K562 (cell line): ENCODE data around the gene TPBGL. TPM values are rescaled to one million over a fixed set of nuclear protein-coding genes. Genes with fewer than 3 reads are reported as not detected.
A peak's percentile ranks its signal among the peaks of the same experiment; 100 is the strongest.

Experiments used
- ATAC-seq: fragments of 200-7000 bp; cut with Tn5 transposase; 3 replicates; pipeline ENCODE4 v1.9.1; 2020; ENCODE audit warnings: moderate library complexity
- BruUV-seq: library from RNA; stranded (reverse); fragments of 400-500 nt; replicated peaks from 2 replicates; lab custom pipeline; 2021; lab: Mats Ljungman, UMichigan
- CTCF ChIA-PET: fragments of 300-600 bp; formaldehyde crosslinking; extraction: SDS; loops from one replicate; lab custom pipeline; 2021; ENCODE audit warnings: low intra/inter-chr PET ratio; lab: Yijun Ruan, JAX
- POLR2A ChIA-PET: fragments of 300-600, 350-650 bp; sonication (Branson Sonifier 250); formaldehyde crosslinking; extraction: SDS; loops from one replicate; lab custom pipeline; 2021; ENCODE audit warnings: antibody characterized with exemption, inconsistent platforms; lab: Yijun Ruan, JAX
- DNase-seq, 4 experiments: peaks; one replicate each; pipeline versions ENCODE4 v3.0.0 to v3.0.0-alpha.2; 2011 to 2018; ENCODE audit warnings: low spot score in 3 of 4, mixed read lengths in 3 of 4; ENCODE audit errors: extremely low read depth in 1 of 4
- FAIRE-seq: peaks from 2 replicates; lab custom pipeline; 2011; peaks lifted over from hg19 to GRCh38; lab: Jason Lieb, UNC
- H2AFZ ChIP-seq: 2 replicates; pipeline ENCODE4 v1.6.0; 2011; ENCODE audit warnings: low read depth, low read length, control low read depth, inconsistent platforms
- H3K27ac ChIP-seq: fragments of 200-600 bp; 3 replicates; pipeline ENCODE4 v1.8.0; 2011; ENCODE audit warnings: low read depth, mild to moderate bottlenecking, control low read depth, inconsistent platforms, low read length, moderate library complexity, mixed read lengths; ENCODE audit errors: extremely low read depth
- H3K27me3 ChIP-seq, 2 experiments: fragments of 300-600 bp in 1 of 2; 2 replicates in 1 of 2; 3 replicates in 1 of 2; pipeline versions ENCODE4 v1.6.0 to v1.8.0; 2011; ENCODE audit warnings: inconsistent platforms in 2 of 2, low read length in 2 of 2, mild to moderate bottlenecking in 1 of 2, mixed read lengths in 1 of 2, moderate library complexity in 1 of 2; ENCODE audit not compliant: control insufficient read depth in 2 of 2, insufficient read depth in 2 of 2
- H3K36me3 ChIP-seq: fragments of 300-600 bp; 3 replicates; pipeline ENCODE4 v1.8.0; 2011; ENCODE audit warnings: mild to moderate bottlenecking, low read length, inconsistent platforms; ENCODE audit not compliant: control insufficient read depth, insufficient read depth
- H3K4me1 ChIP-seq, 2 experiments: fragments of 200-600 bp in 1 of 2; replicated peaks in 1 of 2; 2 replicates in 1 of 2; 3 replicates in 1 of 2; pipeline versions ENCODE4 v1.5.1 to v1.8.0; 2011; ENCODE audit warnings: inconsistent platforms in 2 of 2, low read length in 2 of 2, mild to moderate bottlenecking in 1 of 2, mixed read lengths in 1 of 2, moderate library complexity in 1 of 2; ENCODE audit not compliant: control insufficient read depth in 2 of 2, insufficient read depth in 2 of 2
- H3K4me2 ChIP-seq: 2 replicates; pipeline ENCODE4 v1.6.1; 2011; ENCODE audit warnings: low read length, control low read depth, inconsistent platforms, mixed read lengths; ENCODE audit not compliant: insufficient read depth
- H3K4me3 ChIP-seq: fragments of 200-600 bp; sonication (generic), shearing (Covaris generic); 2 replicates; pipeline ENCODE4 v1.5.1; 2016; ENCODE audit warnings: control low read depth, inconsistent platforms
- H3K79me2 ChIP-seq: fragments of 200-600 bp; 3 replicates; pipeline ENCODE4 v1.8.0; 2011; ENCODE audit warnings: low read length, inconsistent platforms; ENCODE audit not compliant: control insufficient read depth, insufficient read depth
- H3K9ac ChIP-seq, 2 experiments: 2 replicates each; pipeline versions ENCODE4 v1.6.0 to v1.6.1; 2011; ENCODE audit warnings: low read depth in 2 of 2, low read length in 2 of 2, control low read depth in 1 of 2, inconsistent platforms in 1 of 2, mild to moderate bottlenecking in 1 of 2, mixed read lengths in 1 of 2; ENCODE audit not compliant: insufficient read depth in 1 of 2
- H3K9me1 ChIP-seq: one replicate; pipeline ENCODE4 v1.6.0; 2011; ENCODE audit warnings: inconsistent platforms, mild to moderate bottlenecking, low read length, moderate library complexity; ENCODE audit not compliant: control insufficient read depth, insufficient read depth
- H3K9me3 ChIP-seq: replicated peaks from 2 replicates; pipeline ENCODE4 v1.5.1; 2011; ENCODE audit warnings: low read depth, low read length, inconsistent platforms; ENCODE audit not compliant: control insufficient read depth, insufficient read depth
- H4K20me1 ChIP-seq: replicated peaks from 2 replicates; pipeline ENCODE4 v1.6.1; 2011; ENCODE audit warnings: low read length, inconsistent platforms, mixed read lengths; ENCODE audit not compliant: control insufficient read depth, insufficient read depth
- BRD9 ChIP-seq: fragments of 450-650 bp; IDR thresholded peaks from 2 replicates; pipeline ENCODE4 v1.6.1; 2018; ENCODE audit warnings: low read depth; ENCODE audit not compliant: partially characterized antibody
- CBFA2T3 ChIP-seq: fragments of 450-650 bp; IDR thresholded peaks from 2 replicates; pipeline ENCODE4 v1.6.1; 2017
- CREB1 ChIP-seq, 2 experiments: sonication (generic) in 1 of 2; formaldehyde crosslinking in 1 of 2; IDR thresholded peaks; 2 replicates each; pipeline versions ENCODE4 v1.6.1 to v1.8.0; 2012 to 2022; ENCODE audit warnings: inconsistent platforms in 1 of 2, mild to moderate bottlenecking in 1 of 2, missing genetic modification reagents in 1 of 2, moderate library complexity in 1 of 2
- NFYB ChIP-seq: IDR thresholded peaks from 2 replicates; pipeline ENCODE4 v1.6.1; 2011; ENCODE audit warnings: mild to moderate bottlenecking, moderate library complexity; ENCODE audit not compliant: insufficient read length; ENCODE audit errors: extremely low read depth
- STAT5B ChIP-seq: fragments of 250-450 bp; sonication (Bioruptor Pico); IDR thresholded peaks from 2 replicates; pipeline ENCODE4 v1.8.0; 2021; ENCODE audit warnings: mild to moderate bottlenecking, inconsistent platforms
- TFE3 ChIP-seq: fragments of 450-650 bp; formaldehyde crosslinking; IDR thresholded peaks from 2 replicates; pipeline ENCODE4 v1.4.0; 2020; ENCODE audit warnings: mild to moderate bottlenecking, mixed read lengths
- ZFP30 ChIP-seq: fragments of 250-450 bp; sonication (Bioruptor Pico); IDR thresholded peaks from 2 replicates; pipeline ENCODE4 v1.8.0; 2022; ENCODE audit warnings: moderate library complexity, mild to moderate bottlenecking, inconsistent platforms, borderline replicate concordance
- WGBS: fragments of 100-300 bp; shearing (Covaris generic); methylation state at CpG from one replicate; pipeline ENCODE4 v1.1.6; 2016; ENCODE audit warnings: low coverage, mixed read lengths; ENCODE audit not compliant: insufficient coverage; ENCODE audit errors: missing lambda C conversion rate; 5-methylcytosine and 5-hydroxymethylcytosine counted together
- in situ Hi-C: fragments of 300-500 bp; cut with MboI; formaldehyde crosslinking; loops from 4 replicates; pipeline ENCODE4 v1.15.0; 2018; ENCODE audit warnings: inconsistent platforms, mixed read lengths
- intact Hi-C: fragments of 100-400 bp; cut with micrococcal nuclease; formaldehyde crosslinking; loops from 2 replicates; pipeline ENCODE4 v1.14.2; 2022
- polyA plus RNA-seq, 8 experiments: library from polyadenylated mRNA; depleted of rRNA in 4 of 8; stranded (reverse) in 5 of 8; unstranded in 3 of 8; fragments of >200 nt; fragmentation: Nextera tagmentation in 2 of 8; fragmentation: Illumina TruSeq in 1 of 8; extraction: Ambion mirVana in 2 of 8; extraction: Trizol in 1 of 8; gene quantifications; 2 replicates each; pipeline versions ENCODE4 v1.2.1 to v1.2.3, GENCODE V29; 2011 to 2014; ENCODE audit warnings: inconsistent platforms in 1 of 8, missing spikeins in 1 of 8
- total RNA-seq, 7 experiments: library from RNA; depleted of rRNA in 6 of 7; stranded (reverse); fragments of >200 nt in 6 of 7; fragmentation: Illumina TruSeq in 2 of 7; extraction: Trizol in 2 of 7; gene quantifications; 2 replicates each; pipeline versions ENCODE4 v1.2.1 to v1.2.3, GENCODE V29; 2011 to 2021; ENCODE audit warnings: low replicate concordance in 1 of 7
- TF ChIP-seq, protein P1 (sequence below): fragments of 450-650 bp; formaldehyde crosslinking; IDR thresholded peaks from 2 replicates; pipeline ENCODE4 v1.4.0; 2020; ENCODE audit warnings: mild to moderate bottlenecking, moderate library complexity
- TF ChIP-seq, protein P2 (sequence below), 2 experiments: fragments of 450-650 bp; IDR thresholded peaks; 2 replicates each; pipeline ENCODE4 v1.6.1; 2016; ENCODE audit warnings: mild to moderate bottlenecking in 2 of 2, borderline replicate concordance in 1 of 2, low read depth in 1 of 2, moderate library complexity in 1 of 2

The TPBGL gene
- total and polyA plus RNA-seq, 9 of the 15 experiments (the other 6 are each of a cell fraction or from before 2014, with no cell fraction given) = 0.04 to 0.11 (median 0.06) TPM; not detected in 6

- no peak for TF ChIP-seq ZFP30 (CRISPR knock-in tag)
- TF ChIP-seq, protein P1, sequence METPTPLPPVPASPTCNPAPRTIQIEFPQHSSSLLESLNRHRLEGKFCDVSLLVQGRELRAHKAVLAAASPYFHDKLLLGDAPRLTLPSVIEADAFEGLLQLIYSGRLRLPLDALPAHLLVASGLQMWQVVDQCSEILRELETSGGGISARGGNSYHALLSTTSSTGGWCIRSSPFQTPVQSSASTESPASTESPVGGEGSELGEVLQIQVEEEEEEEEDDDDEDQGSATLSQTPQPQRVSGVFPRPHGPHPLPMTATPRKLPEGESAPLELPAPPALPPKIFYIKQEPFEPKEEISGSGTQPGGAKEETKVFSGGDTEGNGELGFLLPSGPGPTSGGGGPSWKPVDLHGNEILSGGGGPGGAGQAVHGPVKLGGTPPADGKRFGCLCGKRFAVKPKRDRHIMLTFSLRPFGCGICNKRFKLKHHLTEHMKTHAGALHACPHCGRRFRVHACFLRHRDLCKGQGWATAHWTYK = no peak
- TF ChIP-seq TFE3 (CRISPR knock-in tag) = no peak
- TF ChIP-seq CREB1 (IDR thresholded peaks at IDR 0.05) = no peak
- TF ChIP-seq CREB1 (CRISPR knock-in tag; IDR thresholded peaks at IDR 0.05) = no peak
- no peak for TF ChIP-seq STAT5B (CRISPR knock-in tag)
- no peak for TF ChIP-seq CBFA2T3
- TF ChIP-seq NFYB = no peak
Measured at GRCh38 chr11:75230621-75231020, 10.0 kb upstream of the TPBGL start (continued).

DNA sequence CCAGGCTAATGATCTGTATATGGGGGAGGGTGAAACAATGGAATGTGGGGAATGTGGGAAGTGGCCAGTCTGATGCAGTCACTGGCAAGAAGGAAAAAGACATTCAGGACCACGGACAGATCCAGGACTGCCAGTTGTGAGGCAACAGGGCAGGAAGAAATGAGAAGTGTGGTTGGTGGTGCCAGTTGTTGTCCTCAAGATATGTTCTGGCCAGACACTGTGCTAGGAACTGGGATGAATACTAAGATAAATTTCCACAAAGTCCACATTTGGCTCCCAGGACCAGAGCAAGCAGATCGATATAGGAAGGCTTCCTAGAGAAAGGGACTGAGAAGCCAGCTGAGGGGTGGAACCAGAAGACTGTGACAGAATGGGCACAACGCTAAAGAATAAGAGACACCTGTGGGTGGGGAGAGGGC is 6.8 kb upstream of the TPBGL start:
- in situ Hi-C loops = no loop called here
- Histone ChIP-seq H3K79me2 (no peaks in the 10 kb centered on the region), H3K9me1 (no peaks in the 10 kb centered on the region), H3K4me3 (no peak overlapping the region), H3K9ac (no peak overlapping the region), H3K27ac (no peak overlapping the region), H3K4me2 (no peak overlapping the region), H3K36me3 (no peaks in the 10 kb centered on the region), H3K27me3 (peaks cover 0 to 29% of the 10 kb centered on the region in 2 experiments; a peak in 3 of 5 replicates), H3K9me3 (no peaks in the 10 kb centered on the region), H3K4me1 (no peaks in the 10 kb centered on the region), H2AFZ (no peak overlapping the region), H4K20me1 (peaks cover 13% of the 10 kb centered on the region; the same call in 1 of the 2 replicates)
- POLR2A ChIA-PET = no interaction called here
- no peak for ATAC-seq
- peak; percentile 76 for FAIRE-seq
- no TSS peak for BruUV-seq
- 0% methylated on average over 3 of the region's 3 CpGs for WGBS
- CTCF ChIA-PET = interaction anchor here (0.6 kb wide), 1 partner anchor 69 kb away, joined by 3 read pairs; no protein-coding TSS in a partner anchor
- intact Hi-C loops = no loop called here
- DNase-seq = peak in 3 of 4 experiments; percentile 45 to 58 (median 55)
- TF ChIP-seq, protein P2, sequence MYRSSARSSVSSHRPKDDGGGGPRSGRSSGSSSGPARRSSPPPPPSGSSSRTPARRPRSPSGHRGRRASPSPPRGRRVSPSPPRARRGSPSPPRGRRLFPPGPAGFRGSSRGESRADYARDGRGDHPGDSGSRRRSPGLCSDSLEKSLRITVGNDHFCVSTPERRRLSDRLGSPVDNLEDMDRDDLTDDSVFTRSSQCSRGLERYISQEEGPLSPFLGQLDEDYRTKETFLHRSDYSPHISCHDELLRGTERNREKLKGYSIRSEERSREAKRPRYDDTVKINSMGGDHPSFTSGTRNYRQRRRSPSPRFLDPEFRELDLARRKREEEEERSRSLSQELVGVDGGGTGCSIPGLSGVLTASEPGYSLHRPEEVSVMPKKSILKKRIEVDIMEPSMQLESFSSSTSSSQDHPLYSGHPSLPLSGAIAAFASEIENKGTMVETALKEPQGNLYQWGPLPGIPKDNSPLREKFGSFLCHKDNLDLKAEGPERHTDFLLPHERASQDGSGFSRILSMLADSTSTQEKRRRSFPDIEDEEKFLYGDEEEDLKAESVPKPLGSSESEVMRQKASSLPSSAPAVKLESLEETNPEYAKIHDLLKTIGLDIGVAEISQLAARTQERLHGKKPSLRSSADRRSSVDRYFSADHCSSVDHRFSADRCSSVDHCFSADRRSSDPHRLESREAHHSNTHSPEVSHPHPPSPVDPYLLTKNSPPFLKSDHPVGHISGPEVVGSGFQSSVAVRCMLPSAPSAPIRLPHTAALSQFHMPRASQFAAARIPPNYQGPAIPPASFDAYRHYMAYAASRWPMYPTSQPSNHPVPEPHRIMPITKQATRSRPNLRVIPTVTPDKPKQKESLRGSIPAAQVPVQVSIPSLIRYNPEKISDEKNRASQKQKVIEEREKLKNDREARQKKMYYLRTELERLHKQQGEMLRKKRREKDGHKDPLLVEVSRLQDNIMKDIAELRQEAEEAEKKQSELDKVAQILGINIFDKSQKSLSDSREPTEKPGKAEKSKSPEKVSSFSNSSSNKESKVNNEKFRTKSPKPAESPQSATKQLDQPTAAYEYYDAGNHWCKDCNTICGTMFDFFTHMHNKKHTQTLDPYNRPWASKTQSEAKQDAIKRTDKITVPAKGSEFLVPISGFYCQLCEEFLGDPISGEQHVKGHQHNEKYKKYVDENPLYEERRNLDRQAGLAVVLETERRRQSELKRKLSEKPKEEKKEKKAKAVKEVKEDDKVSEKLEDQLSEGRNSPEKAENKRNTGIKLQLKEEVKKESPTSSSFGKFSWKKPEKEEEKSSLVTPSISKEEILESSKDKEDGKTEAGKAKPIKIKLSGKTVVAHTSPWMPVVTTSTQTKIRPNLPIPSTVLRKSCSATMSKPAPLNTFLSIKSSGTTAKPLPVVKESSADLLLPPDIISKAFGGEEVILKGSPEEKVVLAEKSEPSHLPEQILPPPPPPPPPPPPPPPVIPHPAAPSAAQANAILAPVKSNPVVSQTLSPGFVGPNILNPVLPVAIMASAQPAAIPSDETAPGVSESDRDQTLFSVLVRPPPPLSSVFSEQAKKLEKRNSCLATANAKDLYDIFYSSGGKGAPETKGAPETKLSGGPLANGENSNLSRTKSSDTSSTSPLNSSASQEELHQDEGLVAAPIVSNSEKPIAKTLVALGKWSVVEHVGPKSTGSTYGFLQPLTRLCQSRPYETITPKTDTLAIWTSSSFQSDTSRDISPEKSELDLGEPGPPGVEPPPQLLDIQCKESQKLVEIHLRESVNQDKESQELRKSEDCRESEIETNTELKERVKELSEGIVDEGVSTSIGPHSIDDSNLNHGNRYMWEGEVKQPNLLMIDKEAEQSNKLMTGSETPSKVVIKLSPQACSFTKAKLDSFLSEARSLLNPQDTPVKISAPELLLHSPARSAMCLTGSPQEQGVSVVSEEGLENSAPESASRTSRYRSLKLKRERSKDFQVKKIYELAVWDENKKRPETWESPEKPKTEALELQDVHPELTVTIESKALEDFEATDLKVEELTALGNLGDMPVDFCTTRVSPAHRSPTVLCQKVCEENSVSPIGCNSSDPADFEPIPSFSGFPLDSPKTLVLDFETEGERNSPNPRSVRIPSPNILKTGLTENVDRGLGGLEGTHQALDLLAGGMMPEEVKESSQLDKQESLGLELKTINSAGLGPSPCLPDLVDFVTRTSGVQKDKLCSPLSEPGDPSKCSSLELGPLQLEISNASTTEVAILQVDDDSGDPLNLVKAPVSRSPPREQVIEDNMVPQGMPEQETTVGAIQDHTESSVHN (IDR thresholded peaks at IDR 0.05; ENCODE audit: borderline replicate concordance in 1 of 2, low read depth in 1 of 2) = no peak
- TF ChIP-seq BRD9 = no peak
